GM23338 (cell line): ENCODE measurements around the gene DDX4. TPM values are rescaled to one million over a fixed set of nuclear protein-coding genes. Genes with fewer than 3 reads are reported as not detected.

ENCODE experiments used
- ATAC-seq: fragments of 200-7000 bp; cut with Tn5 transposase; 3 replicates; pipeline ENCODE4 v1.9.1; 2020
- DNase-seq: peaks from one replicate; pipeline ENCODE4 v3.0.0-alpha.2; 2015; ENCODE audit warnings: low spot score
- H2AFZ ChIP-seq: fragments of 200-600 bp; sonication (generic); 2 replicates; pipeline ENCODE4 v1.8.0; 2016; ENCODE audit warnings: antibody characterized with exemption, mild to moderate bottlenecking, moderate library complexity
- H3F3A ChIP-seq: fragments of 200-600 bp; sonication (generic); replicated peaks from 2 replicates; pipeline ENCODE4 v1.8.0; 2017; ENCODE audit warnings: antibody characterized with exemption, mixed run types, low read depth
- H3K27ac ChIP-seq: fragments of 200-600 bp; sonication (generic); 2 replicates; pipeline ENCODE4 v1.6.1; 2016; ENCODE audit warnings: low read depth
- H3K27me3 ChIP-seq: fragments of 200-600 bp; sonication (generic); 2 replicates; pipeline ENCODE4 v1.8.0; 2016; ENCODE audit warnings: mild to moderate bottlenecking, mixed run types, moderate library complexity; ENCODE audit not compliant: insufficient read depth
- H3K36me3 ChIP-seq: fragments of 200-600 bp; sonication (generic); 2 replicates; pipeline ENCODE4 v1.8.0; 2016; ENCODE audit warnings: mild to moderate bottlenecking; ENCODE audit not compliant: insufficient read depth
- H3K4me1 ChIP-seq: fragments of 200-600 bp; sonication (generic); 2 replicates; pipeline ENCODE4 v1.8.0; 2016; ENCODE audit warnings: mild to moderate bottlenecking, moderate library complexity; ENCODE audit not compliant: insufficient read depth
- H3K4me2 ChIP-seq: fragments of 200-600 bp; sonication (generic); 2 replicates; pipeline ENCODE4 v1.7.1; 2017; ENCODE audit warnings: mixed run types
- H3K4me3 ChIP-seq: fragments of 200-600 bp; sonication (generic); 2 replicates; pipeline ENCODE4 v1.6.1; 2016; ENCODE audit warnings: mixed run types
- H3K79me2 ChIP-seq: fragments of 200-600 bp; sonication (generic); replicated peaks from 2 replicates; pipeline ENCODE4 v1.8.0; 2017; ENCODE audit warnings: mild to moderate bottlenecking; ENCODE audit not compliant: insufficient read depth
- H3K9me2 ChIP-seq: fragments of 200-600 bp; sonication (generic); 2 replicates; pipeline ENCODE4 v1.8.0; 2017; ENCODE audit not compliant: insufficient read depth
- H4K20me1 ChIP-seq: fragments of 200-600 bp; sonication (generic); replicated peaks from 2 replicates; pipeline ENCODE4 v1.8.0; 2017; ENCODE audit warnings: mild to moderate bottlenecking; ENCODE audit not compliant: insufficient read depth
- H3K27ac Mint-ChIP-seq: 2 replicates; pipeline ENCODE4 v1.8.0; 2020; ENCODE audit warnings: inconsistent platforms, mild to moderate bottlenecking, moderate library complexity, mixed read lengths
- H3K27me3 Mint-ChIP-seq: 3 replicates; pipeline ENCODE4 v1.8.0; 2022; ENCODE audit warnings: low read depth, mild to moderate bottlenecking, moderate library complexity, mixed read lengths, inconsistent platforms; ENCODE audit not compliant: insufficient read depth, poor library complexity
- H3K36me3 Mint-ChIP-seq: 3 replicates; pipeline ENCODE4 v1.8.0; 2021; ENCODE audit warnings: low read depth, mild to moderate bottlenecking, inconsistent platforms, moderate library complexity, mixed read lengths
- H3K4me1 Mint-ChIP-seq: 3 replicates; pipeline ENCODE4 v1.8.0; 2020; ENCODE audit warnings: mild to moderate bottlenecking, inconsistent platforms, mixed read lengths
- H3K4me3 Mint-ChIP-seq: 3 replicates; pipeline ENCODE4 v1.8.0; 2021; ENCODE audit warnings: moderate library complexity, mild to moderate bottlenecking, inconsistent platforms, mixed read lengths
- H3K9me3 Mint-ChIP-seq: 3 replicates; pipeline ENCODE4 v1.8.0; 2020; ENCODE audit warnings: moderate library complexity, mild to moderate bottlenecking, inconsistent platforms, mixed read lengths
- CREB1 ChIP-seq: fragments of 250-450 bp; sonication (Bioruptor Pico); IDR thresholded peaks from 2 replicates; pipeline ENCODE4 v1.5.0; 2020; ENCODE audit warnings: low read depth, mild to moderate bottlenecking, moderate library complexity
- CTCF ChIP-seq, 2 experiments: fragments of 200-600 bp in 1 of 2; sonication (generic) in 1 of 2; conservative IDR thresholded peaks; 2 replicates each; pipeline versions ENCODE4 v1.5.1 to v1.6.1; 2016 to 2017; ENCODE audit warnings: antibody characterized with exemption in 2 of 2, low read depth in 2 of 2, mild to moderate bottlenecking in 2 of 2, moderate library complexity in 1 of 2
- ETS1 ChIP-seq: IDR thresholded peaks from 2 replicates; pipeline ENCODE4 v1.6.1; 2016; ENCODE audit warnings: antibody characterized with exemption
- EZH2 ChIP-seq: fragments of 200-600 bp; sonication (generic); IDR thresholded peaks from one replicate; pipeline ENCODE4 v1.8.0; 2017; ENCODE audit warnings: antibody characterized with exemption, mild to moderate bottlenecking, low read depth; ENCODE audit not compliant: unreplicated experiment
- EZH2phosphoT487 ChIP-seq: fragments of 200-600 bp; sonication (generic); IDR thresholded peaks from one replicate; pipeline ENCODE4 v1.8.1; 2018; ENCODE audit warnings: antibody characterized with exemption; ENCODE audit not compliant: unreplicated experiment
- JUNB ChIP-seq: IDR thresholded peaks from one replicate; pipeline ENCODE4 v1.6.1; 2016; ENCODE audit warnings: antibody characterized with exemption; ENCODE audit not compliant: unreplicated experiment
- NANOG ChIP-seq: IDR thresholded peaks from 2 replicates; pipeline ENCODE4 v1.6.1; 2016; ENCODE audit warnings: antibody characterized with exemption, borderline replicate concordance
- POLR2AphosphoS5 ChIP-seq: IDR thresholded peaks from 2 replicates; pipeline ENCODE4 v1.6.1; 2016; ENCODE audit warnings: antibody characterized with exemption, low read depth
- STAT1 ChIP-seq: IDR thresholded peaks from one replicate; pipeline ENCODE4 v1.6.1; 2016; ENCODE audit warnings: antibody characterized with exemption; ENCODE audit not compliant: unreplicated experiment
- ZNF114 ChIP-seq: fragments of 250-450 bp; sonication (Bioruptor Pico); IDR thresholded peaks from 2 replicates; pipeline ENCODE4 v1.5.0; 2020; ENCODE audit warnings: mild to moderate bottlenecking, moderate library complexity
- ZNF331 ChIP-seq: fragments of 250-450 bp; sonication (Bioruptor Pico); IDR thresholded peaks from 2 replicates; pipeline ENCODE4 v1.5.0; 2020; ENCODE audit warnings: low read depth, mild to moderate bottlenecking, moderate library complexity
- ZNF462 ChIP-seq: fragments of 250-450 bp; sonication (Bioruptor Pico); IDR thresholded peaks from 2 replicates; pipeline ENCODE4 v1.5.0; 2020; ENCODE audit warnings: mild to moderate bottlenecking, moderate library complexity
- polyA plus RNA-seq: library from polyadenylated mRNA; unstranded; fragments of >200 nt; fragmentation: Nextera tagmentation; extraction: Ambion mirVana; gene quantifications from 2 replicates; pipeline ENCODE4 v1.2.1, GENCODE V29; 2016
- total RNA-seq: library from RNA; depleted of rRNA; stranded (reverse); fragments of >200 nt; shearing (Covaris generic); gene quantifications from 2 replicates; pipeline ENCODE4 v1.2.3, GENCODE V29; 2014
- TF ChIP-seq, protein P1 (sequence below): IDR thresholded peaks from one replicate; pipeline ENCODE4 v1.6.1; 2018; ENCODE audit warnings: antibody characterized with exemption; ENCODE audit not compliant: unreplicated experiment

The DDX4 gene
- total and polyA plus RNA-seq, 2 experiments from 2014 or later, result 0.83 TPM; not detected in 1

- H3F3A ChIP-seq, result no peaks in the 10 kb centered on the region
- no peak overlapping the region for H3K4me3 ChIP-seq
- H3K79me2 ChIP-seq, result no peaks in the 10 kb centered on the region
- H3K27me3 Mint-ChIP-seq, result no peaks in the 10 kb centered on the region
- H3K27me3 ChIP-seq, result no peaks in the 10 kb centered on the region
- no peaks in the 10 kb centered on the region for H4K20me1 ChIP-seq
- DNase-seq, result no peak
- no peak overlapping the region for H2AFZ ChIP-seq
- H3K27ac Mint-ChIP-seq, result no peak overlapping the region
- peaks cover 6% of the 10 kb centered on the region; the same call in 2 of the 3 replicates for H3K9me3 Mint-ChIP-seq
- no peaks in the 10 kb centered on the region for H3K36me3 Mint-ChIP-seq
- TF ChIP-seq ETS1, result no peak
- no peak for TF ChIP-seq NANOG
- TF ChIP-seq ZNF114 (CRISPR knock-in tag), result no peak
- TF ChIP-seq, protein P1, sequence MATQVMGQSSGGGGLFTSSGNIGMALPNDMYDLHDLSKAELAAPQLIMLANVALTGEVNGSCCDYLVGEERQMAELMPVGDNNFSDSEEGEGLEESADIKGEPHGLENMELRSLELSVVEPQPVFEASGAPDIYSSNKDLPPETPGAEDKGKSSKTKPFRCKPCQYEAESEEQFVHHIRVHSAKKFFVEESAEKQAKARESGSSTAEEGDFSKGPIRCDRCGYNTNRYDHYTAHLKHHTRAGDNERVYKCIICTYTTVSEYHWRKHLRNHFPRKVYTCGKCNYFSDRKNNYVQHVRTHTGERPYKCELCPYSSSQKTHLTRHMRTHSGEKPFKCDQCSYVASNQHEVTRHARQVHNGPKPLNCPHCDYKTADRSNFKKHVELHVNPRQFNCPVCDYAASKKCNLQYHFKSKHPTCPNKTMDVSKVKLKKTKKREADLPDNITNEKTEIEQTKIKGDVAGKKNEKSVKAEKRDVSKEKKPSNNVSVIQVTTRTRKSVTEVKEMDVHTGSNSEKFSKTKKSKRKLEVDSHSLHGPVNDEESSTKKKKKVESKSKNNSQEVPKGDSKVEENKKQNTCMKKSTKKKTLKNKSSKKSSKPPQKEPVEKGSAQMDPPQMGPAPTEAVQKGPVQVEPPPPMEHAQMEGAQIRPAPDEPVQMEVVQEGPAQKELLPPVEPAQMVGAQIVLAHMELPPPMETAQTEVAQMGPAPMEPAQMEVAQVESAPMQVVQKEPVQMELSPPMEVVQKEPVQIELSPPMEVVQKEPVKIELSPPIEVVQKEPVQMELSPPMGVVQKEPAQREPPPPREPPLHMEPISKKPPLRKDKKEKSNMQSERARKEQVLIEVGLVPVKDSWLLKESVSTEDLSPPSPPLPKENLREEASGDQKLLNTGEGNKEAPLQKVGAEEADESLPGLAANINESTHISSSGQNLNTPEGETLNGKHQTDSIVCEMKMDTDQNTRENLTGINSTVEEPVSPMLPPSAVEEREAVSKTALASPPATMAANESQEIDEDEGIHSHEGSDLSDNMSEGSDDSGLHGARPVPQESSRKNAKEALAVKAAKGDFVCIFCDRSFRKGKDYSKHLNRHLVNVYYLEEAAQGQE, result no peak
- TF ChIP-seq EZH2, result no peak
- no peak for TF ChIP-seq JUNB
- no peak for TF ChIP-seq CTCF (conservative IDR thresholded peaks at IDR 0.05; ENCODE audit: low read depth in 2 of 2)
- no peak for TF ChIP-seq STAT1
- no peak for TF ChIP-seq EZH2phosphoT487
- no peak for TF ChIP-seq ZNF331 (CRISPR knock-in tag)
- no peak for TF ChIP-seq ZNF462 (CRISPR knock-in tag)
- TF ChIP-seq POLR2AphosphoS5, result no peak
- TF ChIP-seq CREB1 (CRISPR knock-in tag), result no peak
- H3K9me2 ChIP-seq, result no peaks in the 10 kb centered on the region; the same call in 1 of the 2 replicates
- no peak overlapping the region for H3K27ac ChIP-seq
- H3K4me1 ChIP-seq, result no peaks in the 10 kb centered on the region
- ATAC-seq, result no peak
- no peaks in the 10 kb centered on the region for H3K4me1 Mint-ChIP-seq
- H3K4me3 Mint-ChIP-seq, result no peak overlapping the region
- H3K36me3 ChIP-seq, result no peaks in the 10 kb centered on the region
- no peak overlapping the region for H3K4me2 ChIP-seq
Observed at GRCh38 chr5:55847837-55848236, 110.0 kb downstream of the DDX4 start.
